IMR-90 (cell line): ENCODE results near the gene NF1. TPM values are rescaled to one million over a fixed set of nuclear protein-coding genes. Genes with fewer than 3 reads are reported as not detected.
A peak's percentile ranks its signal among the peaks of the same experiment; 100 is the strongest.

ENCODE experiments used
- ATAC-seq: fragments of 200-7000 bp; cut with Tn5 transposase; 2 replicates; pipeline ENCODE4 v1.9.1; 2020; ENCODE audit warnings: low read depth, mild to moderate bottlenecking, moderate library complexity
- BruUV-seq: library from RNA; stranded (reverse); fragments of 400-500 nt; replicated peaks from 2 replicates; lab custom pipeline; 2021; lab: Mats Ljungman, UMichigan
- CTCF ChIA-PET: fragments of 300-600 bp; formaldehyde crosslinking; extraction: SDS; loops from one replicate; lab custom pipeline; 2021; ENCODE audit warnings: antibody characterized with exemption; lab: Yijun Ruan, JAX
- POLR2A ChIA-PET: fragments of 300-600 bp; sonication (Branson Sonifier 250); formaldehyde crosslinking; loops from one replicate; lab custom pipeline; 2022; ENCODE audit warnings: antibody characterized with exemption; ENCODE audit not compliant: unreplicated experiment; lab: Charles Lee
- DNase-seq: peaks from one replicate; pipeline ENCODE4 v3.0.0; 2013
- H2AFZ ChIP-seq: replicated peaks from 2 replicates; pipeline ENCODE3; 2013; ENCODE audit warnings: low read length, mild to moderate bottlenecking; ENCODE audit not compliant: poor library complexity
- H2AK5ac ChIP-seq: 2 replicates; pipeline ENCODE4 v1.6.1; 2013; ENCODE audit warnings: low read depth, low read length, inconsistent platforms
- H2AK9ac ChIP-seq: replicated peaks from 2 replicates; pipeline ENCODE3; 2013; ENCODE audit warnings: mild to moderate bottlenecking, low read depth, low read length, moderate library complexity; ENCODE audit not compliant: poor library complexity
- H2BK120ac ChIP-seq: 2 replicates; pipeline ENCODE4 v1.6.1; 2013; ENCODE audit warnings: low read depth, low read length, inconsistent platforms
- H2BK15ac ChIP-seq: 3 replicates; pipeline ENCODE4 v1.6.1; 2013; ENCODE audit warnings: low read depth, low read length, inconsistent platforms
- H2BK20ac ChIP-seq: 2 replicates; pipeline ENCODE4 v1.6.1; 2013; ENCODE audit warnings: low read depth, mild to moderate bottlenecking, inconsistent platforms, low read length, moderate library complexity
- H2BK5ac ChIP-seq: 2 replicates; pipeline ENCODE4 v1.6.1; 2013; ENCODE audit warnings: mild to moderate bottlenecking, low read depth, low read length, inconsistent platforms; ENCODE audit not compliant: poor library complexity, severe bottlenecking
- H3K14ac ChIP-seq: replicated peaks from 2 replicates; pipeline ENCODE4 v1.6.1; 2013; ENCODE audit warnings: low read depth, low read length, inconsistent platforms
- H3K18ac ChIP-seq: 2 replicates; pipeline ENCODE4 v1.6.1; 2013; ENCODE audit warnings: low read depth, low read length, control low read depth
- H3K23ac ChIP-seq: 2 replicates; pipeline ENCODE4 v1.6.1; 2013; ENCODE audit warnings: low read depth, low read length, inconsistent platforms
- H3K27ac ChIP-seq: 2 replicates; pipeline ENCODE4 v1.5.1; 2013; ENCODE audit warnings: mild to moderate bottlenecking, control low read depth, low read length; ENCODE audit not compliant: insufficient read depth
- H3K27me3 ChIP-seq: 2 replicates; pipeline ENCODE4 v1.6.1; 2013; ENCODE audit warnings: low read length; ENCODE audit not compliant: control insufficient read depth, insufficient read depth
- H3K36me3 ChIP-seq: 2 replicates; pipeline ENCODE4 v1.6.1; 2013; ENCODE audit warnings: low read length, mixed read lengths; ENCODE audit not compliant: control insufficient read depth, insufficient read depth
- H3K4ac ChIP-seq: 2 replicates; pipeline ENCODE4 v1.6.1; 2013; ENCODE audit warnings: low read depth, low read length, inconsistent platforms
- H3K4me1 ChIP-seq: 2 replicates; pipeline ENCODE4 v1.6.1; 2013; ENCODE audit warnings: low read length, mixed read lengths; ENCODE audit not compliant: control insufficient read depth, insufficient read depth
- H3K4me2 ChIP-seq: 2 replicates; pipeline ENCODE4 v1.6.1; 2013; ENCODE audit warnings: low read depth, mild to moderate bottlenecking, control low read depth, low read length, moderate library complexity
- H3K4me3 ChIP-seq: 2 replicates; pipeline ENCODE4 v1.5.1; 2013; ENCODE audit warnings: low read depth, mild to moderate bottlenecking, control low read depth, low read length, moderate library complexity; ENCODE audit not compliant: insufficient read depth
- H3K56ac ChIP-seq: 2 replicates; pipeline ENCODE4 v1.6.1; 2013; ENCODE audit warnings: low read length, inconsistent platforms; ENCODE audit not compliant: insufficient read depth; ENCODE audit errors: extremely low read depth
- H3K79me1 ChIP-seq, 2 experiments: 2 replicates each; pipeline ENCODE4 v1.6.1; 2013; ENCODE audit warnings: low read length in 2 of 2, inconsistent platforms in 1 of 2, low read depth in 1 of 2
- H3K9ac ChIP-seq: 2 replicates; pipeline ENCODE4 v1.6.1; 2013; ENCODE audit warnings: low read depth, low read length, control low read depth
- H3K9me1 ChIP-seq: 2 replicates; pipeline ENCODE4 v1.6.1; 2013; ENCODE audit warnings: low read length, inconsistent platforms; ENCODE audit not compliant: insufficient read depth
- H3K9me3 ChIP-seq: 2 replicates; pipeline ENCODE4 v1.6.1; 2013; ENCODE audit warnings: low read length; ENCODE audit not compliant: control insufficient read depth, insufficient read depth
- H4K20me1 ChIP-seq: 2 replicates; pipeline ENCODE4 v1.6.1; 2013; ENCODE audit warnings: low read length, inconsistent platforms; ENCODE audit not compliant: insufficient read depth
- H4K5ac ChIP-seq: 2 replicates; pipeline ENCODE4 v1.6.1; 2013; ENCODE audit warnings: mild to moderate bottlenecking, low read depth, low read length, control low read depth
- H4K8ac ChIP-seq, 2 experiments: 2 replicates each; pipeline ENCODE4 v1.6.1; 2013; ENCODE audit warnings: low read depth in 2 of 2, low read length in 2 of 2, control low read depth in 1 of 2, inconsistent platforms in 1 of 2
- H4K91ac ChIP-seq: 2 replicates; pipeline ENCODE4 v1.6.1; 2013; ENCODE audit warnings: low read depth, low read length, inconsistent platforms; ENCODE audit not compliant: insufficient read depth
- BHLHE40 ChIP-seq: fragments of 150-350 bp; IDR thresholded peaks from 2 replicates; pipeline ENCODE4 v1.6.1; 2016; ENCODE audit warnings: mild to moderate bottlenecking, low read depth, low read length
- CEBPB ChIP-seq: IDR thresholded peaks from 2 replicates; pipeline ENCODE4 v1.6.1; 2012; ENCODE audit warnings: low read depth, low read length, improper control_type of control experiment
- CHD1 ChIP-seq: IDR thresholded peaks from 2 replicates; pipeline ENCODE4 v1.6.1; 2012; ENCODE audit warnings: low read depth, low read length, improper control_type of control experiment
- FOS ChIP-seq: fragments of 150-350 bp; IDR thresholded peaks from 2 replicates; pipeline ENCODE4 v1.6.1; 2016; ENCODE audit warnings: low read depth, low read length
- MAFK ChIP-seq: IDR thresholded peaks from 2 replicates; pipeline ENCODE4 v1.6.1; 2012; ENCODE audit warnings: low read depth, low read length, improper control_type of control experiment
- MAZ ChIP-seq: IDR thresholded peaks from 2 replicates; pipeline ENCODE4 v1.6.1; 2012; ENCODE audit warnings: low read depth, mild to moderate bottlenecking, low read length, improper control_type of control experiment, moderate library complexity, borderline replicate concordance
- NFE2L2 ChIP-seq: fragments of 150-350 bp; IDR thresholded peaks from 2 replicates; pipeline ENCODE4 v1.6.1; 2016; ENCODE audit warnings: low read depth, mild to moderate bottlenecking, low read length
- RAD21 ChIP-seq: IDR thresholded peaks from 2 replicates; pipeline ENCODE4 v1.6.1; 2012; ENCODE audit warnings: low read length, improper control_type of control experiment
- RCOR1 ChIP-seq: IDR thresholded peaks from 2 replicates; pipeline ENCODE4 v1.6.1; 2012; ENCODE audit warnings: mild to moderate bottlenecking, low read length, improper control_type of control experiment; ENCODE audit not compliant: insufficient replicate concordance
- RFX5 ChIP-seq: IDR thresholded peaks from 2 replicates; pipeline ENCODE4 v1.8.0; 2012; ENCODE audit warnings: low read depth, mild to moderate bottlenecking, low read length, moderate library complexity
- SMC3 ChIP-seq: fragments of 150-350 bp; IDR thresholded peaks from 2 replicates; pipeline ENCODE4 v1.6.1; 2016; ENCODE audit warnings: low read depth, mild to moderate bottlenecking, antibody characterized with exemption, low read length, moderate library complexity
- WGBS, 2 experiments: methylation state at CpG; one replicate each; pipeline versions ENCODE4 v1.1.5 to v1.1.7; 2013; ENCODE audit warnings: missing lambda C conversion rate in 2 of 2; ENCODE audit not compliant: insufficient read length in 1 of 2; ENCODE audit errors: extremely low coverage in 2 of 2; 5-methylcytosine and 5-hydroxymethylcytosine counted together
- dilution Hi-C: fragments of 300-500 bp; cut with HindIII; formaldehyde crosslinking; loops from one replicate; pipeline ENCODE4 v1.14.3; 2018; ENCODE audit warnings: low sequenced_read_pairs; ENCODE audit not compliant: unreplicated experiment
- in situ Hi-C: fragments of 300-500 bp; cut with MboI; formaldehyde crosslinking; loops from 3 replicates; pipeline ENCODE4 v1.14.3; 2019; ENCODE audit warnings: low sequenced_read_pairs, inconsistent platforms, mixed read lengths
- intact Hi-C: fragments of 100-400 bp; cut with micrococcal nuclease; formaldehyde crosslinking; loops from 2 replicates; pipeline ENCODE4 v1.10.0; 2022
- polyA plus RNA-seq, 3 experiments: library from polyadenylated mRNA; depleted of rRNA; stranded (reverse); fragments of >200 nt; gene quantifications; 2 replicates each; pipeline ENCODE4 v1.2.3, GENCODE V29; 2012; ENCODE audit warnings: low replicate concordance in 1 of 3
- total RNA-seq: library from RNA; depleted of rRNA; stranded (reverse); fragments of >200 nt; gene quantifications from 2 replicates; pipeline ENCODE4 v1.2.3, GENCODE V29; 2012
- TF ChIP-seq, protein P1 (sequence below): conservative IDR thresholded peaks from 2 replicates; pipeline ENCODE4 v1.5.1; 2012; ENCODE audit warnings: mild to moderate bottlenecking, low read depth, low read length, improper control_type of control experiment
- TF ChIP-seq, protein P2 (sequence below): fragments of 150-350 bp; IDR thresholded peaks from 2 replicates; pipeline ENCODE4 v1.6.1; 2017; ENCODE audit warnings: mild to moderate bottlenecking, antibody characterized with exemption, low read length, low read depth

Gene NF1
- total and polyA plus RNA-seq, 2 of the 4 experiments (the other 2 are of a cell fraction): 17.9 to 48.6 TPM

DNA sequence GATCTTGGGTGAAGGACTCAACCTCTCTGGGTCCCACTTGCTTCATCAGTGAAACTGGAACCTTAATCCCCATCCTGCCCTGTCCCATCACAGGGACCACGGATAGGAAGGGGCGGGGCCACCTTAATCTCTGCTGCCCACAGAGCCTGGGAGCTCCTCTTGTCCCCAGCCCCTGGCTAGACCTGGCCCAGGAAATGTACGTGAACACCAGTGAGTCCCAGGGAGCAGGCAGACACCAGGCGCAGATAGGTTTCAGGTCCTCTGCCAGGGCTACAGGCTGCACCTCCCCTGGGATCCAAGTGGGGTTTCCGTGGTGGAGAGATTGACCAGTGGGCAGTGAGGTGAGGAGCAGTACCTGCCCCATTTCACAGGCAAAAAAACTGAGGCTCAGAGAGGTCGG, 317.7 kb downstream of the NF1 start:
- Histone ChIP-seq H3K9ac (no peak overlapping the region), H3K56ac (no peak overlapping the region), H4K8ac (no peak overlapping the region), H3K27ac (no peak overlapping the region), H3K4me2 (no peak overlapping the region), H3K4me3 (no peak overlapping the region), H3K4me1 (no peaks in the 10 kb centered on the region; the same call in 1 of the 2 replicates), H3K9me3 (no peaks in the 10 kb centered on the region), H2BK15ac (no peak overlapping the region), H3K9me1 (peaks cover 4% of the 10 kb centered on the region; the same call in 1 of the 2 replicates), H2AK9ac (no peak overlapping the region), H3K4ac (no peak overlapping the region), H4K5ac (no peak overlapping the region), H3K79me1 (no peaks in the 10 kb centered on the region), H3K23ac (no peak overlapping the region), H2BK20ac (no peak overlapping the region), H2BK120ac (no peak overlapping the region), H2AK5ac (no peak overlapping the region), H4K20me1 (0 out of 2 replicates have a peak, but pooled peaks cover 3% of the 10 kb centered on the region), H3K27me3 (peaks cover 29% of the 10 kb centered on the region), H4K91ac (no peak overlapping the region), H3K18ac (no peak overlapping the region), H2AFZ (peak overlapping the region; percentile 28), H3K14ac (no peak overlapping the region), H3K36me3 (no peaks in the 10 kb centered on the region), H2BK5ac (no peak overlapping the region)
- WGBS, 2 experiments: 83% methylated on average over 1 of the region's 6 CpGs; no CpG with 5 or more reads in 1 of the 2 experiments
- DNase-seq (no peak), ATAC-seq (no peak)
- dilution Hi-C loops (no loop called here), in situ Hi-C loops (no loop called here), intact Hi-C loops (no loop called here)
- ChIA-PET CTCF (interaction anchor here (0.6 kb wide), 1 partner anchor 50 kb away, joined by 6 read pairs; no protein-coding TSS in a partner anchor), POLR2A (no interaction called here)
- no TSS peak for BruUV-seq
- TF ChIP-seq, protein P1, sequence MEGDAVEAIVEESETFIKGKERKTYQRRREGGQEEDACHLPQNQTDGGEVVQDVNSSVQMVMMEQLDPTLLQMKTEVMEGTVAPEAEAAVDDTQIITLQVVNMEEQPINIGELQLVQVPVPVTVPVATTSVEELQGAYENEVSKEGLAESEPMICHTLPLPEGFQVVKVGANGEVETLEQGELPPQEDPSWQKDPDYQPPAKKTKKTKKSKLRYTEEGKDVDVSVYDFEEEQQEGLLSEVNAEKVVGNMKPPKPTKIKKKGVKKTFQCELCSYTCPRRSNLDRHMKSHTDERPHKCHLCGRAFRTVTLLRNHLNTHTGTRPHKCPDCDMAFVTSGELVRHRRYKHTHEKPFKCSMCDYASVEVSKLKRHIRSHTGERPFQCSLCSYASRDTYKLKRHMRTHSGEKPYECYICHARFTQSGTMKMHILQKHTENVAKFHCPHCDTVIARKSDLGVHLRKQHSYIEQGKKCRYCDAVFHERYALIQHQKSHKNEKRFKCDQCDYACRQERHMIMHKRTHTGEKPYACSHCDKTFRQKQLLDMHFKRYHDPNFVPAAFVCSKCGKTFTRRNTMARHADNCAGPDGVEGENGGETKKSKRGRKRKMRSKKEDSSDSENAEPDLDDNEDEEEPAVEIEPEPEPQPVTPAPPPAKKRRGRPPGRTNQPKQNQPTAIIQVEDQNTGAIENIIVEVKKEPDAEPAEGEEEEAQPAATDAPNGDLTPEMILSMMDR: no peak
- TF ChIP-seq RAD21 (no peak), MAZ (no peak), MAFK (no peak), CHD1 (no peak), RCOR1 (no peak), BHLHE40 (no peak), FOS (no peak), RFX5 (no peak), SMC3 (no peak), CEBPB (no peak), NFE2L2 (no peak)
- TF ChIP-seq, protein P2, sequence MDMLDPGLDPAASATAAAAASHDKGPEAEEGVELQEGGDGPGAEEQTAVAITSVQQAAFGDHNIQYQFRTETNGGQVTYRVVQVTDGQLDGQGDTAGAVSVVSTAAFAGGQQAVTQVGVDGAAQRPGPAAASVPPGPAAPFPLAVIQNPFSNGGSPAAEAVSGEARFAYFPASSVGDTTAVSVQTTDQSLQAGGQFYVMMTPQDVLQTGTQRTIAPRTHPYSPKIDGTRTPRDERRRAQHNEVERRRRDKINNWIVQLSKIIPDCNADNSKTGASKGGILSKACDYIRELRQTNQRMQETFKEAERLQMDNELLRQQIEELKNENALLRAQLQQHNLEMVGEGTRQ: no peak
